ENCODE data around the gene RANBP10. TPM values are rescaled to one million over a fixed set of nuclear protein-coding genes. Genes with fewer than 3 reads are reported as not detected.
"Not testable (repeated sequence)": the region's sequence is repeated elsewhere in the genome, so short reads cannot be mapped to it uniquely, and the experiment has no call there.

RANBP10 gene
- 8.7 TPM for total RNA-seq

GRCh38 chr16:67806428-67807147 is at the start of gene RANBP10, which contains the start of gene TSNAXIP1:
Gene RANBP10 (minus strand): TSS chr16:67806560. CDS start chr16:67806536, 24 bp downstream.
Gene TSNAXIP1 (plus strand): TSS chr16:67806889. CDS start chr16:67807150, 261 bp downstream.
- peak; percentile 99 for DNase-seq

GRCh38 chr16:67855789-67856188 is 49.4 kb upstream of the RANBP10 start:
- DNase-seq = no peak

GRCh38 chr16:67853670-67854069 is 47.3 kb upstream of the RANBP10 start:
- no peak for DNase-seq

GRCh38 chr16:67848118-67848517 is 41.8 kb upstream of the RANBP10 start:
- DNase-seq = no peak

- no peak for DNase-seq
Observed at GRCh38 chr16:67847064-67847861, 40.9 kb upstream of the RANBP10 start, which contains the start of gene CENPT. Gene CENPT (minus strand): TSS chr16:67847693. CDS start chr16:67833859, 13,834 bp downstream.

- DNase-seq = peak; percentile 95
Observed at GRCh38 chr16:67846320-67847063, 40.1 kb upstream of the RANBP10 start, which contains the start of gene NUTF2. Gene NUTF2 (plus strand): TSS chr16:67846933. CDS start chr16:67865131, 18,198 bp downstream.

GRCh38 chr16:67846063-67846319 is 39.6 kb upstream of the RANBP10 start:
- no peak for DNase-seq

- no peak for DNase-seq
Observed at GRCh38 chr16:67845291-67846062, 39.1 kb upstream of the RANBP10 start.

- DNase-seq = no peak
Observed at GRCh38 chr16:67844497-67844896, 38.1 kb upstream of the RANBP10 start.

GRCh38 chr16:67843343-67843765 is 37.0 kb upstream of the RANBP10 start:
- no peak for DNase-seq

- DNase-seq = peak; percentile 49
Observed at GRCh38 chr16:67842509-67843342, 36.4 kb upstream of the RANBP10 start.

GRCh38 chr16:67841816-67842508 is 35.6 kb upstream of the RANBP10 start, which contains the start of gene THAP11:
Gene THAP11 (plus strand): TSS chr16:67842320. CDS start chr16:67842555, 235 bp downstream.
- DNase-seq = peak; percentile 97

GRCh38 chr16:67841198-67841815 is 34.9 kb upstream of the RANBP10 start:
- no peak for DNase-seq

GRCh38 chr16:67837811-67838210 is 31.5 kb upstream of the RANBP10 start:
- DNase-seq = no peak

- DNase-seq = not testable (repeated sequence)
Observed at GRCh38 chr16:67837190-67837589, 30.8 kb upstream of the RANBP10 start.

GRCh38 chr16:67834242-67834614 is 27.9 kb upstream of the RANBP10 start:
- DNase-seq = no peak

GRCh38 chr16:67833415-67834241 is 27.3 kb upstream of the RANBP10 start:
- DNase-seq = peak; percentile 89

GRCh38 chr16:67833030-67833414 is 26.7 kb upstream of the RANBP10 start:
- no peak for DNase-seq

GRCh38 chr16:67828651-67829050 is 22.3 kb upstream of the RANBP10 start:
- DNase-seq = no peak
